Anterior cingulate cortex (tissue), 58 donors: ENCODE data around the gene NXNL2.

Experiments
- DNase-seq, 58 donors: peaks; one replicate each; lab custom pipeline; 2025; lab: John Stamatoyannopoulos, UW

NXNL2 gene

GRCh38 chr9:88577256-88578120 is 42.5 kb downstream of the NXNL2 start:
- DNase-seq, result no peak

DNA sequence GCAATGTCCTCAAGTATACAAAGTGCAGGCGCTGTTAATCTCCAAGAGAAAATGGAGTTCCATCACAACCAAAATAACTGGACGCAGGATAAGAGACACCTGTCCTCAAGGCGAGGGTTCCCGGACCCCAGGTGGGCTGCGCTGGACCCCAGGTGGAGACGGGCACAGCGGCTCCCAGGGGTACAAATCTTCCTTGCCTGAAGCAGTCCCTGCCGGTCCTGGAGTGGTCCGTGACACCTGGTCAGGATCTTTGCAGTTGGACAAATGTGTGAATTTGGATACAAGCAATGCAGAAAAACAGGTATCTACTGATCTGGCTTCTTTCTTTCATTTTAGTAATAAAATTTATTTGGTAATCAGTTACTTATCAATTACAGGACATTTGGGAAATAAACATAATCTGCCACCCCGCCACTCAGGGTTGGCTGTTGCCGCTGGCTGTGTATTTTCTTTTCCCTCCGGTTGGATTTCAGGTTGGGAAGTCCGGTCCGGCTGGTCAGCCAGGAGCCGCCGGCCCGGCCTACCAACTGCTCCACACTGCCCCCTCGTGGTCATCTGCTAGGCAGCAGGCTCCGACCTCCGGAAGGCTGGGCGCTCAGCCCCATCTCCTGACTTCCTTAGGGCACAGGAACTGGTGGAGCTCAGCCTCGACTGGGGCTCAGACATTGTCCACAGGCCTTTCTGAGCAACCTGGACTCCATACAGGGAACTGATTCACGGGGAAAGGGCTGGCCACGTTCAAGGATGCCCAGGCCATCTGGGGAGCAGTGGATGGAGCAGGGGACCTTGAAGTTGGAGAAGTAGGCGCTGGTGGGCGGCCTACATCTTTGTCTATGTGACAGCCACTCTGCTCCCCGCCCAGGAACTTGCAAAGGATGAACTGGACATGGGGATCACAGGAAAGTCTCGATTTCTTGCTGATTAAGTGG is 43.4 kb downstream of the NXNL2 start:
- DNase-seq, result peak in 57 of 58 donors; percentile 22 to 86 (median 67)

DNA sequence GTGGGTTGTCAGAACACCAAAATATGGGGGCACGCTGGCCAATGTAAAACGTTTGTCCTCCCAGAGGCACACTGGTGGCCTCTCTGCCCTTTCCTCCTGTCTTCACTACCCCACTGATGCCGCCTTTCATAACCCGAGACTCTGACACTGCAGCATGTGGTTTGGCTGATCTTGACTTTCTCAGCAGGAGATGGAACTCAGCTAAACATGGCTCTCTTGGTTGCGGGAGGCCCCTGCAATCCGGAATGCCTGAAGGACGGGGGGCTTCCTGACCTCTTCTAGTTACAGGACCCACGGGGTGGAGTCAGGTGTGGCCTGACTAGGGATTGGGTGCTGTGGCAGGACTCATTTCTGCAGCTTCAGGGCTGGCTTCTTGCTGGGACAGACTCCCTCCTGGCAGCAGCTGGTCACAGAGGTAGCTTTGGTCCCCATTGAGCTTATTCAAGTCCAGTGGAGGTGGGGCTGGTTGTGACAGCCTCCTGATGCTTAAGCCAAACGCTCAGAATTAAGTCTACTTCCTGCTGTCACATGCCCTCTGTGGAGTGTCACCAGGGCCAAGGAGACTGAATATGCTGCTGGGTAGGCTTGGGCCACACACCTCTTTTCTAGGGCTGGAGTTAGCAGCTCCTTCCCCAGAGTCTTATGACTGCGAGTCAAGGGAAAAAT is 44.2 kb downstream of the NXNL2 start:
- DNase-seq, result no peak

- no peak for DNase-seq
These were observed 46.0 kb downstream of the NXNL2 start for GRCh38 chr9:88580961-88581360.

- peak in 5 of 58 donors; percentile 12 to 37 (median 26) for DNase-seq
These were observed 49.1 kb downstream of the NXNL2 start for GRCh38 chr9:88583901-88584596.

- DNase-seq, result no peak
These were observed 50.4 kb downstream of the NXNL2 start for GRCh38 chr9:88585426-88585825.

GRCh38 chr9:88586452-88586851 is 51.5 kb downstream of the NXNL2 start:
- no peak for DNase-seq

- DNase-seq, result no peak
These were observed 52.2 kb downstream of the NXNL2 start for GRCh38 chr9:88587182-88587581.

DNA sequence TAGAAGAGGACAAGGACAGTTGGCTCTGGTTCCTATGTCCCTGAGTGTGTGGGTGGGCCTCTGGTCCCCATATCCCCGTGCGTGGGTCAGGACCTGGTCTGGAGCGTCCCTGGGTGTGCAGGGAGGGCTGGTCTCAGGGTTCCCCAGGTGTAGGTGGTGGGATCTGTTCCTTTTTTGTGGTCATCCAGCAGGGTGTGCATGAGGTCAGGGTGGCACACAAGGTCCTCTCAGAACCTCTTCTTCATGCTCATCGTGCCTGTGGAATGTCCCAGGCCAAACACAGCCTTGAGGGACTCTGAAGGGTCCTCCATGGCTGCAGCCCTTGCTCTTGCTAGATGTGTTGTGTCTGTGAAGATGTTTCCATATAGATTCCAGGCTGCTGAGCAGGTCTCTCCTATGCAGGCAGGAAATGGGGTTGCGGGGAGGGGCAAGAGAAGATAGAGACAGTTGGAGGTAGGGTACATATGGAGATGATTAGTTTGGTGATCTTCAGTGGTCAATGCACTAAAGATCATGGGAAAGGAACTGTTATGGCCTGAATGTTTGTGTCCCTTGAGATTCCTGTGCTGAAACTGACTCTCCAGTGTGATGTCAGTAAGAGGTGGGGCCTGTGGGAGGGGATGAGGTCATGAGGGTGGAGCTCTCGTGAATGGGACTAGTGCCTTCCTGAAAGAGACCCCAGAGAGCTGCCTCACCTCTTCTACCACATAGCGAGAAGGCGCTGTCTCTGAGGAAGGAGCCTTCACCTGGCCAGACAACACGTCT is 53.1 kb downstream of the NXNL2 start:
- no peak for DNase-seq

- DNase-seq, result no peak
These were observed 54.7 kb downstream of the NXNL2 start for GRCh38 chr9:88589656-88590055.

DNA sequence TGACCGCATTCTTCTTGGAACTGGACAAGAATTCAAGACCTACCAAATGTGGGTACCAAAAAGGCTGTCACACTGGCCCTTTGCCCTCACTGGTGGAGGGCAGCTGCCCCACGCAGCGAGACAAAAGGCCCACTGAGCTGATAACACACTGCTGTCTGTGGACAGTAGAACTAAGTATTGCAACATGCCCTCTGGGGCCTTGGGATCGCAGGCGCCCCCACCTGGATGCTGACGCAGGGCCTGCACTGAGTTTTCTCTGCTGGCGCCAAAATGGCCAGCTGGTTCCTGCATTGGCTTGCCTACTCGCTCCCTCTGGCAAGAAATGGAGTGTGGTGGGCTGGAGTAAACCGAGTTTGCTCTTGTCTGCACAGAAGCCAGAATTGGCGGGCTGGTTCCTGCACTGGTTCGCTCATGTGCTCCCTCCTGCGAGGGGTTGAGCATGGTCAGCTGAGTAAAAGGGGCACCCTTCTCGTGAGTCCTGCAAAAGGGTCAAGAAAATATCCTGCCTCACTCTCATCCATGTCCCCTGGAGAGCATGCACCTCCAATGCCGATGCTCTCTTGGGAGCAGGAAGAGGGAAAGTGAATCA is 55.7 kb downstream of the NXNL2 start:
- no peak for DNase-seq

DNA sequence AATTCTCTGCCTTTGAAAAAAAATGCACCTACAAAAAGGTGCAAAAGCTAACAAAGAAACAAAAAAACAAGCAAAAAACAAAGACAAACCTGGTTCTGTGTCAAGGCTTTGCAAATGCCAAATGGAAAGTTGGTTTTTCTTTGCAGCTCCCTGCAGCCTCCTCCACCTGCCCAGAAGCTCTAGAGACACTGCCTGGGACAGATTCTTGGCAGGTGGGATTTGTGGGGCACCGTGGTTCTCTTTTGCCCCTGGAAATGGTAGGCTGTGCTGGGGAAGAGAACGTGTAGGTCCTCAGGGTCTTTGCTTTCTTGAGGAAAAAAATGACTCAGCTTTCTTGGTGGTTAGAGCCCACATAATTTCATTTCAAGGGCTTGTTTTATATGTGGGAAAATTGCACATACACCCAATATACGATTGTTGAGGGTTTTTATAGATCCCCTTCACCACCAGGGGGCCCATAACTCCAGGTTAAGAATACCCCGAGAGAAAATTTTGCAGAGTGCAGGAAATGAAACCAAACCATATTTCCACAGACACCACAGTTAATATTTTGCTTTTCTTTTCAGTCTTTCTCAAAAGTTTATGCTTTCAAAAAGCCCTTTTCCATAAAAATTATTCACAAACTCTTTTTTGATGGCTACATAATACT is 58.7 kb downstream of the NXNL2 start:
- peak in 5 of 58 donors; percentile 10 to 50 (median 34) for DNase-seq
